AG08396 (cell line): ENCODE data around the gene SERTM2.

ENCODE experiments used
- DNase-seq: peaks from one replicate; pipeline ENCODE4 v3.0.0; 2012; ENCODE audit warnings: low spot score, mixed read lengths

SERTM2 gene

DNA sequence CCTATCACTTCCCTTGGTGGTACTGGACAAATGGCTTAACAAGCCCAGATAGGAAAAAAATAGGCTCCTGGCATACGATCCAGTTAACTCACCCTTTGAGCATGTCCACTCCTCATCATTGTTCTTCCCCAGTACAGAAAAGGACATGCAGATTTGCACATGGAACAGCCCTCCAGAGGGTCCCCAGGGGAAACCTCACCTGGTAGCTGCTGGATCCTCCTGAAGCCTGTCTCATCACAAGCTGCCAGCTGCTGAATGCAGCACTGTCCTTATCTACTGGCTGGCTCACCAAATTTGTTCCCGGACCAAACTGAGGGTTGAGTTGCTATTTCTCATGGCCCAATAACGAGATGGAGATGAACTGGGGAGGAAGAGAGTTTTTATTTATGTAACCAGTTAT is 49.4 kb downstream of the SERTM2 start:
- DNase-seq, result no peak

DNA sequence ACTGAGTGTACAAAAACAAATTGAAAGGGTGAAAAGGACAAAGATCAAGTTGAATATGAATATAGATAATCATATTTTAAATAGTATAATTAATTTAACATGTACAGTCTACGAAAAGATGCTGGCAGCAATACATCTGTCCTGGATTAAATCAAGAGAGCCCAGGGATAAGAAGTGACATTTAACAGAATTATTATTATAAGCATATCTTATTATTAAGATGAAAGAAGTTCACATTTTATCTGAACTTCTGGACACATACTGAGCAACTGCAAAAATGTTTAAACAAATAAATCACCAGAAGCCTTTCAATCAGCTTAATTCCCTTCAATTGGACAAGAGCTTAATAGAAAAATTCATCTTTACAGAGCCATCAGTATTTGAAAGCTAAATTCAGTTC is 50.4 kb downstream of the SERTM2 start:
- no peak for DNase-seq

DNA sequence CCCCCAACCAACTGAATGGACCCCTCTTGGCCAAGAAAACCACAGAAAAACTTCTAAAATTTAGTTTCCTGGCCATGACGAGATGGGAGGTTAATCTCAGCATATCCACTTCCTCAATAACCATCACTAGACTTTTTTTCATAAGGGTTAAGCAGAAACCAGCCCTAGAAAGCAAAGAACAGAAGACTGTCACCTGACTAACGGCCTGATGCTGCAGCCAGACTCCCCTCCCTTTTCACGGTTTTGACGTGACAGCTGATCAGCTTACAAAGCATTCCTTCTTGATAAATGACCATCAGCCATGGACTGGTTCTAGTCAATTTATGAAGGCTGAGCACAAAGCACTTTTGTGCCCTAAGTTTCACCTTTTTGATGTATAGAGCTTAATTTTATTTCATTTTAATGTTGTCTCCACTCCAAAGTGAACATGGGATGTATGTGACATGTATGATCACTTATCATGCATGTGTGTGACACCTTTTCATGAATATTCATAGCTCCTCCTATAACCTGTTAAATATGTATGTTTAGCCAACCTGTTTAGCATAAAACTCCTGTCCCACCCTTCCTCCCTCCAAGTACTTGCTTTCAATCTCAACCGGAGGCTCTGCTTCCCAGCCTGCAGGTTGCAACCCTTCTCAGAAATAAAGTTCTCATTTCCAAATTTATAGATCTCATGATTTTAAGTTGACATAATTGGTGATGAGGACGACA is 56.3 kb downstream of the SERTM2 start:
- DNase-seq, result no peak

DNA sequence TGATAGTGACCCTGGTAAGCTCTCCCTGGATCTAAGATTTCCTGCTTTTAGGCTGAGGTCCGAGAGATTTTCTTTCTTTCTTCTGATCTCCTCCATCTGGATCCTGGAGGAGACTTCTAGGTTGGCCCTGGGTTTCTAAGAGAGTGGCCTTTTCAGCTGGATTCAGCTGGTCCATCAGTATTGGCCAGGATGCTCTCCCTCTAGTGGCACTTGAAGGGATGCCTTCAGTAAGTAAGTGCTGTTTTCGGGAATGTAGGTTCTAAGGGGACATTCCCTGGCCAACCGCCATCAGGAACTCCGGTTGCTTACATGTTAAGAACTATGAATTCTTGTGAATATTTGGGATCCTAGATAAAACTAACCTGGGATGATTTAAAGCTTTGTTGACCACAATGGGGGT is 56.9 kb downstream of the SERTM2 start:
- DNase-seq, result peak; percentile 11

DNA sequence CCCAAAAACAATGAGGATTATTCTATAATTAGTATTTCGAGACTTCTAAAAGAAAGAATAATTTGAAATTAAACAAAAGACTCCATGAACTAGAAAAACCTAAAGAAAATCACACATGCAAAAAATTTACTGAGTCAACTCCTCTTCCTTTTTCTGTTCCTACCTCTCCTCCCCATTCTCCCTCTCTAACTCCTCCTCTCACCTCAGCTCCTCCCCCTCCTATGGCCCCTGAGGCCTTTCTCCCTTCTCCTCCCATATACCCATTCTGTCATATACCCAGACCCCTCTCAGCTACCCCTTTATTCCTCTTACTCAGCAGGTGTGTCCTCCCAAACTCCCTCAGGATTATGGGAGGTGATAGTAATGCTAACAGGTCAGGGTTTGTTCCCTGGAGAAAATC is 57.4 kb downstream of the SERTM2 start:
- no peak for DNase-seq
